T-helper 1 cell treated with Interleukin-12 subunit alpha and Interleukin-12 subunit beta and Interleukin-4 antibody, amounts not matched to agents 30 μg/mL and 1 μg/mL, for 36 hours (primary cell): ENCODE measurements around the gene MSI2.

ENCODE experiments used
- H3K27ac Mint-ChIP-seq: one replicate; pipeline ENCODE4 v1.8.0; 2021; ENCODE audit warnings: mild to moderate bottlenecking, mixed read lengths
- H3K27me3 Mint-ChIP-seq: one replicate; pipeline ENCODE4 v1.8.0; 2021; ENCODE audit warnings: low read depth, mixed read lengths
- H3K36me3 Mint-ChIP-seq: one replicate; pipeline ENCODE4 v1.8.0; 2021; ENCODE audit warnings: low read depth, mixed read lengths
- H3K4me1 Mint-ChIP-seq: one replicate; pipeline ENCODE4 v1.8.0; 2021; ENCODE audit warnings: low read depth, mixed read lengths
- H3K4me3 Mint-ChIP-seq: one replicate; pipeline ENCODE4 v1.8.0; 2021; ENCODE audit warnings: mild to moderate bottlenecking, moderate library complexity, mixed read lengths
- H3K9me3 Mint-ChIP-seq: one replicate; pipeline ENCODE4 v1.8.0; 2021; ENCODE audit warnings: mixed read lengths

MSI2 gene

DNA sequence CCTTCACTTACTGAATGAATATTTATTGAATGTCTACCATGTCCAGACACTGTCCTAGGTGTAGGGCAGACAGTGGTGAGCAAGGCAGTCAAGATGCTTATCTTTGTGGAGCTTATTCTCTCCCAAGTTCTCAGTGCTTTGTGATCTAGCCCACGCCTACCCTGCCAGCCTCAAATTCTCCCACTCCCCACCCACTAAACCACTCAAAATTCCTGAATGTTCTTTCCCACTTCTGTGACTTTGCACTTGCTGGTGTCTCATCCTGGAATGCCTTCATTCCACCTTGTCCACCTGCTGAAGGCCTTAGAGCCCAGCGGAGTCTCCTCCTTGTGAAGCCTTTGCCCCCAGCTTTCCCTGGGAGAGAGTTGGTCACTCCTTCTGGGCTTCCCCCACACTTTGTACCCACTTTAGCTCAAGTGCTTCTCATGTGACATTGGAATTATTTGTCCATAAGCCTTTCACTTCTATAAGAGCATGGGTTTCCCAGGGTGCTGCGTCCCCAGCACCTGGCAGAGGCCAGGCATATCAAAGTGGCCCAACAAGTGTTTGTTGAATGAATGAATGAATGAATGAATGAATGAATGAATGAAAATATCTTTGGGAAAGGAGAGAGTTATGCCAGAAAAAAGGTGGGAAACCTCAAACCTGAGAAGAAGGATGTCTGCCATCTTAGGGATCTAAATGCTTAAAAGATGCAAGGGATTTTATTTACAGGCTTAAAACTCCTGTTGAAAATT is 465.8 kb downstream of the MSI2 start:
- no peak overlapping the region for H3K27ac Mint-ChIP-seq
- H3K4me3 Mint-ChIP-seq, result no peak overlapping the region
- H3K27me3 Mint-ChIP-seq, result peaks cover 26% of the 10 kb centered on the region
- H3K36me3 Mint-ChIP-seq, result no peaks in the 10 kb centered on the region
- H3K9me3 Mint-ChIP-seq, result no peaks in the 10 kb centered on the region
- no peaks in the 10 kb centered on the region for H3K4me1 Mint-ChIP-seq

DNA sequence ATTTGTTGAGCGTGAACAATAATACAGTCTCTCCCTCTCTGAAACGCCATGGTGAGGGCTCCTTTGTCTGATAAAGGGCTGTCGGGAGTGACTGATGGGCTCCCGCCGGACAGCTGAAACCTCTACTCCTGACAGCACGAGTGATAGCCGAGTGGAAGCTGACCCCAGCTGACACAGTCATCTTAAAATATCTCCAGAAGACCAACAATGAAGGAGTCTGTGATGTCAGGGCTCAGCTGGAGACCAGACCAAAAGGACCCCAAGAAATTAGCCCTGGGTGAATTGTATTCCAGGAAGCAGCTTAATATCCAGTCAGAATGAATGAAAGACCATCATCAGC is 466.4 kb downstream of the MSI2 start:
- Mint-ChIP-seq H3K4me3 (no peak overlapping the region), H3K36me3 (no peaks in the 10 kb centered on the region), H3K4me1 (no peaks in the 10 kb centered on the region), H3K9me3 (no peaks in the 10 kb centered on the region), H3K27me3 (peaks cover 20% of the 10 kb centered on the region), H3K27ac (no peak overlapping the region)

DNA sequence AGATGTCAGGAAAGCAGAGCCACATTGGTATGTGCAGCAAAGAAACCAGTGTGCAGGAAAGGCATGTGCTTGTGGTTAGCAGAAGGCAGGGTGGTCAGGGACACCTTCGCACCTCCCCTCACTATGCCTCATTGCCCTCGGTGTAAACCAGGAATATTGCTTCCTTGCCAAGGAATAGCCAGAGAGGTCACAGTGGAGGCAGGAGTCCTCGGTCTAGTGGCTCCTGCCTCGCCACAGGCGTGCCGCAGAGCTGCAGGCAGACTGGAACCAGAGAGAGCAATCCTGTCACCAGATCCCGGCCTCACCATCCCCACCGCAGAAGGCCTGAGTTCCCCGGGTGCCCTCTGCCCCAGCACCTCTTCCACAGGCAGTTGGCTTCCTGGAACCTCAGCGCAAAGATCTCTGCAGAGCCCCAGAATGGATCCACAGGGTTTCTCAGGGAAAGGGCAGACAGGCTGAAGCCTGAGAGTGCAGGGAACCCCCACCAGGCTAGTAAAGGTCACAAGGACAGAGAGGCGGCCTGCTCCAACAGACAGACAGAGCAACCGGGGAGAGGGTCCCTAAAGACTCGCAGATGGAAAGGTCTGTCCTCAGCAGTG is 467.2 kb downstream of the MSI2 start:
- H3K9me3 Mint-ChIP-seq, result no peaks in the 10 kb centered on the region
- no peaks in the 10 kb centered on the region for H3K4me1 Mint-ChIP-seq
- H3K27me3 Mint-ChIP-seq, result peaks cover 17% of the 10 kb centered on the region
- no peak overlapping the region for H3K27ac Mint-ChIP-seq
- no peak overlapping the region for H3K4me3 Mint-ChIP-seq
- no peaks in the 10 kb centered on the region for H3K36me3 Mint-ChIP-seq

DNA sequence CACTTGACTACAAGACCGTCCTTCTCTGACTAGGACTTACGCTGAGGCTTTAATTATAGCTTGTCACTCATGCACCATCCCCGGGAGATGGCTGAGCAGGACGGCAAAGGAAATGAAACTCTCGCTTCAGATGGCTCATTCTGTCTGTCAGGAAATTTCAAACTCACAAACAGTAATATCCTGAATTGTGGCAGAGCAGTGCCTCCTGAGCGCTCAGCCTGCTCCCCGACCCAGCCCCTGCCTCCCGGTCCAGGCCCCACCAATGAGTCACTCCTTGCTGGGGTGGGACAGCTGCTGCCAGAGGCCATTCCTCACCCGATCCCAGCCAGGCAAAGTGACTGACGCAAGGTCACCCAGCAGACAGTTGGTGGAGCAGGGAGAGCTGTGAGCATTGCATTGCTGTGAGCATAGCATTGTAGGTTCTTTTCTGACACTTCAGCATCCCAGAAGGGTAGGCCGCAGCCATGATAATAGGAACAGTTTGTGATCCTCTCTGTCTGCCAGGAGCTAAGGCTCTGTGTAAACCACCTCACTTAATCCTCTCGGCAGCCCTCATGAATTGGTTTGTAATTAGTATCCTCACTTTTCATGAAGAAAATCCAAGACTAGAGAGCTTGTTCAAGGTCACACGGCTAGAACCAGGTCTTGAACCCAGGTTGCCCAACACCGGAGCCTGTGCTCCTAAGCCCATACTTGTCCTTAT is 467.9 kb downstream of the MSI2 start:
- Mint-ChIP-seq H3K4me1 (no peaks in the 10 kb centered on the region), H3K27me3 (peaks cover 16% of the 10 kb centered on the region), H3K36me3 (no peaks in the 10 kb centered on the region), H3K4me3 (no peak overlapping the region), H3K27ac (no peak overlapping the region), H3K9me3 (no peaks in the 10 kb centered on the region)

DNA sequence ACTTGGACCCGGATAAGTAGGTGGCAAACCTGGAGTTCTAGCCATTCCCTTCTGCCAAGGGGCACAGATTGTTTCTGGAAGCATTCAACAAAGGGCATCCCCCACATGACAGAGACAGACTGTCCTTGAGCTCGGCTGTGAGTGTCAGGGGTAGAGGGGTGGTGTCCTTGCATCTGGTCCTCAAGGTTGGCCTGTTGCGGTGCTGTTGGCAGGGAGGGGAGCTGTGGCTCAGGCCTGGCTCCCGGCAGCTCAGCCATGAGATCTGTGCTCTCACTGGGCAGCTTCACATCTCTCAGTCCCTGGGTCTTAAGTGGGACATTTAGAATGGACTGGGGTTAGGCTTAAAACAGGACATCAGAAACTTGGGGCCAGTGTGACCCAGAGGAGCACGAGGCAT is 468.4 kb downstream of the MSI2 start:
- Mint-ChIP-seq H3K4me3 (no peak overlapping the region), H3K36me3 (no peaks in the 10 kb centered on the region), H3K9me3 (no peaks in the 10 kb centered on the region), H3K27ac (no peak overlapping the region), H3K4me1 (no peaks in the 10 kb centered on the region), H3K27me3 (peaks cover 16% of the 10 kb centered on the region)

DNA sequence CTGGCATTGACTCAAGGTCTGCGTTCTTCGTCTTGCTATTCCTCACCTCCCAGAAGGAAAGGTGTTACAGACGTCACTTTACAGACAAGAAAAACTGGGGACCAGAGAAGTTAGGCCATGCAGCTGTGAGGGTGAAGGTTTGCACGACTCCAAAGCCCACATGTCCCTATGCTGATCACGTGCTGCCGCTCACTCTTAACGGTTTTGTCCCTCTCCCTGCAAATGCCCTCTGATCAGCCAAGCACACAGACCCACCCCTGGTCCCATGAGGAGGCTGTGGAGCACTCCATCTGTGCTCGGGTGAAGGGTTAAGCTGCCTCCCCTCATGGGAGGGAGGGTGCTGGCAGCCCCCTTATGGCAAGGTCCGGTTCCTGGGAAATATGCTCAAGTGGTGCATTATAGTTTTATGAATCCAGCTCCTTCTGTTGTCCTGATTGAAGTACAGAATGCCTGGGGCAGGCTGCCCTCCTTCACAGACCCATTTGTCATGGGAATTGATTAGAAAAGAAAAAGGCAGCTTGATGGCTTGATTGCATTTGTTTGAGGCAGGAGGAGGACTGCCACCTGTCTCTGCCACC is 470.0 kb downstream of the MSI2 start:
- Mint-ChIP-seq H3K27me3 (peaks cover 18% of the 10 kb centered on the region), H3K9me3 (no peaks in the 10 kb centered on the region), H3K4me3 (no peak overlapping the region), H3K4me1 (no peaks in the 10 kb centered on the region), H3K36me3 (no peaks in the 10 kb centered on the region), H3K27ac (no peak overlapping the region)

DNA sequence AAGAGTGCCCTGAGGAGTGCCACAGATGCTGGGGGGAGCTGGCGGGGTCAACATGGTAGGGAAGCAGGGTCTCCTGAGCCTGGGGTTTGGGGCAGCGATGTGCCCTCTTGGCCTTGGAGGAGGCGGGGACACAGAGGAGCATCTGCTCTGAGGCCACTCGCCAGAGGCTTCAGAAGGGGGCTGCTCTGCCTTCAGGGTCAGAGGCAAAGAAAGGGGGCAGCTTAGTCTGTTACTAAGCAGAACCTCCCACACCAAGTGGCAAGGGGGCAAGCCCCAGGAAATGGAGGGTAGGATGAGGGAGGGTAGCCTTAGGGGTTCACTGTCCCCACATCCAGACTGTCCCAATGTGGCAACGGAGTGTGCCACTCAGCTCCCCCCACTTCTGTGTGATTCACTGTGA is 470.5 kb downstream of the MSI2 start:
- no peak overlapping the region for H3K4me3 Mint-ChIP-seq
- H3K27me3 Mint-ChIP-seq, result peaks cover 21% of the 10 kb centered on the region
- H3K27ac Mint-ChIP-seq, result no peak overlapping the region
- H3K9me3 Mint-ChIP-seq, result no peaks in the 10 kb centered on the region
- no peaks in the 10 kb centered on the region for H3K36me3 Mint-ChIP-seq
- no peaks in the 10 kb centered on the region for H3K4me1 Mint-ChIP-seq

DNA sequence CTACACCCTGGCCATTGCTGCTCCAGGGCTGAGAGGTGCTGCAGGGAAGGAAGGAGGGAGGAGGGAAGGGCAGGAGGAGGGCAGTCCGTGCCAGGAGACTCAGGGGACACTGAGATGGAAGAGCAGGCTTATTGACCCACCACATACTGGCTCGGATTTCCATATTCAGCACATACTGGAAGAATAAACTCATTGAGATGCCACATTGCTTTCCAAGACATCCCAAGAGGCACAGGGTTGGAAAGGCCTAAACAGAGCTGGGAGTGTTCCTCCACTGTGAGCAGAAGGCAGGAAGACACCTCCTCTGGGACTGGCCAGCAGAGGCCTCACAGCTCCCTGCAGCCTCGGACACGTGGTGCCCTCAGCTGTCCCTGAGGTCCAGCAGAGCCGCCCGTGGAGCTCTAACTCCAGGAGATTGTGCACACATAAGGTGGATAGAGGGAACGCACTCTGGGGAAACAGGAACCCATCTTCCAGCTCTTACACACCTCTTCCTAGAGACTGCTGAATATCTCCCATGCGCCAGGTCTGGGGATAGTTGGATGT is 471.4 kb downstream of the MSI2 start:
- Mint-ChIP-seq H3K27me3 (peaks cover 24% of the 10 kb centered on the region), H3K27ac (no peak overlapping the region), H3K36me3 (no peaks in the 10 kb centered on the region), H3K4me1 (no peaks in the 10 kb centered on the region), H3K9me3 (no peaks in the 10 kb centered on the region), H3K4me3 (no peak overlapping the region)

DNA sequence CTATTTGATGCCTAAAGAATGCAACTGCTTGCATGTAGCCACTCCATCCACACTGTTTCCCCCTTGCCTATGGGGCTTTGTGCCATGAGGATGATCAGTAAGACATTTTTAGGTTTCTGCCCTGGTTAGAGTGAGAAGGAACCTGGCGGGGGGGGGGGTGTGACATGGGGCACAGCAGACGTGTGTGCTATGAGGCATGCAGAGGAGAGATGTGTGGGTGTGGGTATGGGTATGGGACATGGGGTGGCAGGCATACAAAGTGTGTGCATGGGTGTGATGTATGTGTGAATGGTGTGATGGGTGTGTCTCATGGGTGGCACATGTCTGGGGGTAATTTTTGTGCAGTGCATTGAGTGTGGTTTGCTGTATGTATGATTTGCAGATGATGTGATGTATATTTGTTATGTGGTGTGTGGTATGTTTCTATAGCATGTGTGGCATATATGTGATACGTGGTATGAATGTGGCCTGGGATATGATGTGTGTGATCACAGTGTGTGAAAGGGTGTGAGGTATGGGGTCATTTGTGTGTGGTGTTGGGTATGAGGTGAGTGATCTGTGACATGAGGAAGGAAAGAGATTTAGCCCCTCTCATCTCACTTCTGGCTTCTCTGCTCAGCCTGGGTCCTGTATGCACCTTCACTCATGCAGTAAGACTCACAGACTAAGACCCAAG is 473.8 kb downstream of the MSI2 start:
- Mint-ChIP-seq H3K27ac (no peak overlapping the region), H3K27me3 (peaks cover 42% of the 10 kb centered on the region), H3K4me1 (no peaks in the 10 kb centered on the region), H3K9me3 (no peaks in the 10 kb centered on the region), H3K4me3 (no peak overlapping the region), H3K36me3 (no peaks in the 10 kb centered on the region)

DNA sequence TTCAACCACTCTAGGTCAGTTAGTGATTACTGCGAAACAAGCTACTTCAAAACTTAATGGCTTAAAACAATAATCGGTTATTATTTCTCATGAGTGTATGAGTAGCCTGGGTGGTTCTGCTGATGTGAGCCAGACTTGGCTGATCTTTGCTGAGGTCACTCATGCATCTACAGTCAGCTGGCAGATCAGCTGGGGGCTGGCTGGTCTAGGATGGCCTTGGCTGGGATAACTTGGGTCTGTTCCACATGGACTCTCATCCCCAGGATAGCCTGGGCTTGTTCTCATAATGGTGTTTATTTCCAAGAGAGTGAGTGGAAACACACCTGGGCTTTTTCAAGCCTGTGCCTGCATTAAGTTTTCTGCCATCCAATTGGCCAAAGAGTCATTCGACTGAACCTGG is 475.7 kb downstream of the MSI2 start:
- Mint-ChIP-seq H3K36me3 (no peaks in the 10 kb centered on the region), H3K4me3 (no peak overlapping the region), H3K4me1 (no peaks in the 10 kb centered on the region), H3K9me3 (no peaks in the 10 kb centered on the region), H3K27ac (no peak overlapping the region), H3K27me3 (peaks cover 48% of the 10 kb centered on the region)

DNA sequence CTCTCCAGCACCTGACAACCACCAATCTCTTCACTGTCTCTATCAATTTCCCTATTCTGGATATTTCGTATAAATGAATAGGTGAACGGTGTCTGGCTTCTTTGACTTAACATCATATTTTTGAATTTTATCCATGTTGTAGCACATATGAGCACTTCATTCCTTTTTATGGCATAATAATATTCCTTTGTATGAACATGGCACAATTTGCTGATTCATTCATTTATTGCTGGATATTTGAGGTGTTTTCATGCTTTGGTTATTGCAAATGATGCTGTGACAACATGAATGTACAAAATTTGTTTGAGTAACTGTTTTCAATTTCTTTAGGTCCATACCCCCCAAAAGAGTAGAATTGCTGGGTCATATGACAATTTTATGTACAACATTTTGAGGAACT is 476.8 kb downstream of the MSI2 start:
- H3K36me3 Mint-ChIP-seq, result no peaks in the 10 kb centered on the region
- H3K27me3 Mint-ChIP-seq, result peaks cover 48% of the 10 kb centered on the region
- no peak overlapping the region for H3K27ac Mint-ChIP-seq
- no peak overlapping the region for H3K4me3 Mint-ChIP-seq
- no peaks in the 10 kb centered on the region for H3K4me1 Mint-ChIP-seq
- H3K9me3 Mint-ChIP-seq, result no peaks in the 10 kb centered on the region
